GM21529 (cell line): ENCODE results near the gene CENPVL2.
"Not testable (repeated sequence)": the region's sequence is repeated elsewhere in the genome, so short reads cannot be mapped to it uniquely, and the experiment has no call there.

Source experiments
- ATAC-seq: cut with Tn5 transposase; IDR thresholded peaks from one replicate; pipeline ENCODE4 v1.9.1; 2021; ENCODE audit not compliant: unreplicated experiment

CENPVL2 gene

GRCh38 chrX:51682720-51683062 is at the start of gene CENPVL2:
TSS of gene CENPVL2 (minus strand) at chrX:51682831. CDS start at chrX:51682831, 0 bp downstream.
- ATAC-seq: not testable (repeated sequence)

DNA sequence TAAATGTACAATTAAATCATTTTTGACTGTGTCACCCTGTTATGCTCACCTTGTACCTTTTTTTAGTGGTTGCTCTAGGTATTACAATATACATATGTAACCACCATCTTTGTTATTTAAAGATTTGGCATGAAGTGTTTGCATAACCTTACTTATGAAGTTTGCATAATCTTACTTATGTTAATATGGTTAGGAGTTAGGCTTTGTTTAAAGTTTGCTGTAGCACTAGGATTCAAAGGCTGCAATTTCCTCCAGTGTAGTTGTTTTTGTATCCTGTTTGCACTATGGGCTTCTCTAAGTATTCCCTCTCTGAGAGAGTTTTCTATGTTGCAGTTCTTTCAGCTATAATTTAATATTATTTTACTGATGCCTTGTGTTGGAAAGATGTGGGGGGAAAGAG is 45.6 kb upstream of the CENPVL2 start:
- ATAC-seq: no peak

DNA sequence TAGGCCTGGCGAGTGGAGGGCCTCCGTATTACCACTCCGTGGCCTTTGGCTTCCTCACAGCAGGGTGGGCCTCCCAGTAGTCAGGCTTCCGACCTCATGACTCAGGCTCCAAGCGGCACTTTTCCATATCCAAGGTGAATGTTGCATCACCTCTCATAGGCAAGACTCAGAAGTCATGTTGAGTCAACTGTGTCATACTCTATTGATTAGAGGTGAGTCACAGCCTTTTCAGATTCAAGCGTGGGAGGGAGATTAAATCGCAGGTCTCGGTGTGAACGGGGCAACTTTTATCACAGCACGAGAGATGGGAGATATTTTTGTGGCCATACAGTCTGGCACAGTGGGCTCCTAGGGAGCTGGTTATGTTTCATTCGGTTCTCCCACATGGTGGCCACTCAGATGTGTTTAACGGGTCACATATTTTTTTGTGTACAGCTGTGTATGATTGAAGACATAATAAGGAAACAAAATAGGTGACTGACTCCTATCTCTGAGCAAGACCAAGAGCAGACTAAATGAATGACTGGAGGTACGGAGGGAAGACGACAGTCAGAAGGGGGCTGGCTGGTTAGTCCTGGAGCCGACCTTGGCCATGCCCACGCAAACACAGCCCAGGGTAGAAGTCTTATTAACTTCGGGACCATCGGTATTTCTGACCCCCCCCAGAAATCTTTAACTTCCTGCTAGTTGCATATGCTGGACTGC is 30.5 kb upstream of the CENPVL2 start:
- ATAC-seq: not testable (repeated sequence)

DNA sequence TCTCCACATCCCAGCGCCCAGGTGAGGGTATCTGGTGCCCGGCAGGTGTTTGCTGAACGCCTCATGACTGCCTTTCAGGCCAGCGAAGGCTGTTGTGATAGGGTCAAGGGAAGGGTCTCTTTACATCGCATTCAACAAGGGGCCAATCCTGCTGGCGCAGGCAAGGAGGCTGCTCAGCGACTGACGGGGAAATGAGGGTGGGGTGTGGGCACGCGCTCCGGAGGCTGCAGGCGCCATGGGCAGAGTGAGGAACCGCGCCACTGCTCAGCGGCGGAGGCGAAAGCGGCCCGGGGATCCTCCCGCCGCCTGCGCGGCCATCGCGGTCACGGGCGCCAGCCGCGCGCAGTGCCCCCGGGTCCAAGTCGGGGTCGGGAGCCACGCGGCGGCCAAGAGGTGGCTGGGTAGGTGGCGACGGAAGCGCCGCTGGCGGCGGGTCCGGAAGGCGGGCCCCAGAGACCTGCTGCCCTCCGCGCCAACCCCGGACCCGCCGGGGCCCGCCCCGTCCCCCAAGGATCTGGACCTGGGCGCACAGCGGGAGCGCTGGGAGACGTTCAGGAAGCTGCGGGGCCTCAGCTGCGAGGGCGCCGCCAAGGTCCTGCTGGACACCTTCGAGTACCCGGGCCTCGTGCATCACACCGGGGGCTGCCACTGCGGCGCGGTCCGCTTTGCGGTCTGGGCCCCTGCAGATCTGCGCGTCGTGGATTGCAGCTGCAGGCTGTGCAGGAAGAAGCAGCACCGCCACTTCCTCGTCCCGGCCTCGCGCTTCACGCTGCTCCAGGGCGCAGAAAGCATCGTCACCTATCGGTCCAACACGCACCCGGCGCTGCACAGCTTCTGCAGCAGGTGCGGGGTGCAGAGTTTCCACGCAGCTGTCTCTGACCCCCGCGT is 27.9 kb upstream of the CENPVL2 start, which contains the start of gene CENPVL1:
Gene CENPVL1 (plus strand): TSS at position 236 of the 888 bp plus-strand sequence. CDS start 0 bp downstream, at position 236.
- ATAC-seq: not testable (repeated sequence)

GRCh38 chrX:51697397-51697796 is 14.8 kb upstream of the CENPVL2 start:
- no peak for ATAC-seq

GRCh38 chrX:51694254-51694653 is 11.6 kb upstream of the CENPVL2 start:
- no peak for ATAC-seq

DNA sequence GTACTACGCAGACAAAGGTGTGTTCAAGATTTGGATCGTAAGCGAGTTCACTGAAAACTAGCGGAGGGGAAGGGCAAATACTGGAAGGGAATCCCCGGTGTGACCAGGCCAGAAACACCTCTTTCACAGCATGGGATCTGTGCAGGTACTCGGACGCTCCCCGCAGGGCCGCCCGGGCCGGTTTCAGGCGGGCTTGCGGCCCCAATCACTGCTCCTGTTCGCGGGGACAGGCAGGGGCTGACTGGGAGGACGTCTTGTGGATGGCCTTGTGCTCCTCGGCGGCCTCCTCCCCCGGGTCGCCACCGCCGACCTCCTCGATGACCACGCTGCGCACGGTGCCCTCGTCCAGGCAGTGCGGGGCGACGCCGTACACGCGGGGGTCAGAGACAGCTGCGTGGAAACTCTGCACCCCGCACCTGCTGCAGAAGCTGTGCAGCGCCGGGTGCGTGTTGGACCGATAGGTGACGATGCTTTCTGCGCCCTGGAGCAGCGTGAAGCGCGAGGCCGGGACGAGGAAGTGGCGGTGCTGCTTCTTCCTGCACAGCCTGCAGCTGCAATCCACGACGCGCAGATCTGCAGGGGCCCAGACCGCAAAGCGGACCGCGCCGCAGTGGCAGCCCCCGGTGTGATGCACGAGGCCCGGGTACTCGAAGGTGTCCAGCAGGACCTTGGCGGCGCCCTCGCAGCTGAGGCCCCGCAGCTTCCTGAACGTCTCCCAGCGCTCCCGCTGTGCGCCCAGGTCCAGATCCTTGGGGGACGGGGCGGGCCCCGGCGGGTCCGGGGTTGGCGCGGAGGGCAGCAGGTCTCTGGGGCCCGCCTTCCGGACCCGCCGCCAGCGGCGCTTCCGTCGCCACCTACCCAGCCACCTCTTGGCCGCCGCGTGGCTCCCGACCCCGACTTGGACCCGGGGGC is 567 bp downstream of the CENPVL2 start:
- ATAC-seq: not testable (repeated sequence)

DNA sequence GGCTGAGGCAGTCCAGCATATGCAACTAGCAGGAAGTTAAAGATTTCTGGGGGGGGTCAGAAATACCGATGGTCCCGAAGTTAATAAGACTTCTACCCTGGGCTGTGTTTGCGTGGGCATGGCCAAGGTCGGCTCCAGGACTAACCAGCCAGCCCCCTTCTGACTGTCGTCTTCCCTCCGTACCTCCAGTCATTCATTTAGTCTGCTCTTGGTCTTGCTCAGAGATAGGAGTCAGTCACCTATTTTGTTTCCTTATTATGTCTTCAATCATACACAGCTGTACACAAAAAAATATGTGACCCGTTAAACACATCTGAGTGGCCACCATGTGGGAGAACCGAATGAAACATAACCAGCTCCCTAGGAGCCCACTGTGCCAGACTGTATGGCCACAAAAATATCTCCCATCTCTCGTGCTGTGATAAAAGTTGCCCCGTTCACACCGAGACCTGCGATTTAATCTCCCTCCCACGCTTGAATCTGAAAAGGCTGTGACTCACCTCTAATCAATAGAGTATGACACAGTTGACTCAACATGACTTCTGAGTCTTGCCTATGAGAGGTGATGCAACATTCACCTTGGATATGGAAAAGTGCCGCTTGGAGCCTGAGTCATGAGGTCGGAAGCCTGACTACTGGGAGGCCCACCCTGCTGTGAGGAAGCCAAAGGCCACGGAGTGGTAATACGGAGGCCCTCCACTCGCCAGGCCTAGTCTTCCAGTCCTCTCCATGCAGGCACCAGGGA is 2.8 kb downstream of the CENPVL2 start:
- ATAC-seq: not testable (repeated sequence)

- ATAC-seq: no peak
Observed at GRCh38 chrX:51665981-51666380, 16.6 kb downstream of the CENPVL2 start.

- no peak for ATAC-seq
Observed at GRCh38 chrX:51643377-51643776, 39.3 kb downstream of the CENPVL2 start.

DNA sequence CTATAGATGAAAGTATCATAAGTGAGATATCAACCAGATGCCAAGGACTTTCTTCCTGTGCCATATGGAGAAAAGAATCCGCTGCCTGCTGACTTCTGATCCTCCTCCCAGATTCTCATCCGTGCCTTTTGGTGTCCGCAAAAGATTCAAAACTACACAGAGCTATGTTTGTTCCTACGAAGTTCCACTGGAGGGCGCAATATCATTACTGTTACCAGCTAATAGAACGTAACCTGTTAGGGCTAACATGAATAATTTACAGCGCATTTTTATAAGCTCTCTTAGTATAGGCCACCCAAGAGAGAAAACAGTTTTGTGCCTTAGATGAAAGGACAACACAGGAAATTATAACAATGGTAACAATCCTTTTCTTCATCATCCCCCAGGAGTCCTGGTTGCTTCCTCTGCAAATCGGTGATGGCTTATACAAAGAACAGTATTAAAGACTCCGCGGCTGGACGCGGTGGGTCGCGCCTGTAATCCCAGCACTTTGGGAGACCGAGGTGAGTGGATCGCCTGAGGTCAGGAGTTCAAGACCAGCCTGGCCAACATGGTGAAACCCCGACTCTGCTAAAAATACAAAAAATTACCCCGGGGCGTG is 41.1 kb downstream of the CENPVL2 start:
- no peak for ATAC-seq

GRCh38 chrX:51636511-51636910 is 46.1 kb downstream of the CENPVL2 start:
- ATAC-seq: not testable (repeated sequence)
